HG03280 (cell line): ENCODE data around the gene BBC3.
A peak's percentile ranks its signal among the peaks of the same experiment; 100 is the strongest.
"Not testable (repeated sequence)": the region's sequence is repeated elsewhere in the genome, so short reads cannot be mapped to it uniquely, and the experiment has no call there.

ENCODE experiments used
- ATAC-seq: cut with Tn5 transposase; IDR thresholded peaks from one replicate; pipeline ENCODE4 v1.9.1; 2021; ENCODE audit warnings: mild to moderate bottlenecking, moderate library complexity; ENCODE audit not compliant: unreplicated experiment

BBC3 gene

GRCh38 chr19:47230921-47231214, at the start of gene BBC3:
Gene BBC3 (minus strand): TSS chr19:47231199. CDS start chr19:47228431, 2,768 bp downstream.
- no peak for ATAC-seq

- no peak for ATAC-seq
These were observed 49.3 kb upstream of the BBC3 start for GRCh38 chr19:47280183-47280797.

GRCh38 chr19:47276513-47276912, 45.5 kb upstream of the BBC3 start:
- ATAC-seq: not testable (repeated sequence)

- ATAC-seq: no peak
These were observed 44.9 kb upstream of the BBC3 start for GRCh38 chr19:47275791-47276461.

- ATAC-seq: no peak
These were observed 44.1 kb upstream of the BBC3 start for GRCh38 chr19:47274891-47275761.

GRCh38 chr19:47274071-47274890, 43.3 kb upstream of the BBC3 start, which contains the start of gene INAFM1:
Gene INAFM1 (plus strand): TSS chr19:47274885. CDS start chr19:47274920, 35 bp downstream.
- ATAC-seq: peak; percentile 57

GRCh38 chr19:47273313-47274070, 42.5 kb upstream of the BBC3 start:
- peak; percentile 61 for ATAC-seq

- ATAC-seq: no peak
These were observed 41.7 kb upstream of the BBC3 start for GRCh38 chr19:47272448-47273312.

GRCh38 chr19:47271949-47272348, 41.0 kb upstream of the BBC3 start:
- ATAC-seq: no peak

GRCh38 chr19:47270408-47270807, 39.4 kb upstream of the BBC3 start:
- ATAC-seq: no peak

- ATAC-seq: no peak
These were observed 38.6 kb upstream of the BBC3 start for GRCh38 chr19:47269596-47269995.

- no peak for ATAC-seq
These were observed 37.0 kb upstream of the BBC3 start for GRCh38 chr19:47268028-47268427.

GRCh38 chr19:47267350-47267759, 36.4 kb upstream of the BBC3 start:
- ATAC-seq: no peak

- ATAC-seq: no peak
These were observed 35.5 kb upstream of the BBC3 start for GRCh38 chr19:47266401-47266941.

- ATAC-seq: no peak
These were observed 33.6 kb upstream of the BBC3 start for GRCh38 chr19:47264629-47265028.

- peak; percentile 67 for ATAC-seq
These were observed 31.2 kb upstream of the BBC3 start for GRCh38 chr19:47261946-47262793.

GRCh38 chr19:47260476-47260875, 29.5 kb upstream of the BBC3 start:
- no peak for ATAC-seq
